GM12873 (cell line): ENCODE data around the gene ZNF415.

Experiments
- TF ChIP-seq, protein P1 (sequence below): IDR thresholded peaks from 2 replicates; pipeline ENCODE4 v1.5.1; 2012; ENCODE audit warnings: low read depth, mild to moderate bottlenecking, moderate library complexity, low read length, control low read depth; ENCODE audit not compliant: insufficient read depth; ENCODE audit errors: missing control alignments

ZNF415 gene

DNA sequence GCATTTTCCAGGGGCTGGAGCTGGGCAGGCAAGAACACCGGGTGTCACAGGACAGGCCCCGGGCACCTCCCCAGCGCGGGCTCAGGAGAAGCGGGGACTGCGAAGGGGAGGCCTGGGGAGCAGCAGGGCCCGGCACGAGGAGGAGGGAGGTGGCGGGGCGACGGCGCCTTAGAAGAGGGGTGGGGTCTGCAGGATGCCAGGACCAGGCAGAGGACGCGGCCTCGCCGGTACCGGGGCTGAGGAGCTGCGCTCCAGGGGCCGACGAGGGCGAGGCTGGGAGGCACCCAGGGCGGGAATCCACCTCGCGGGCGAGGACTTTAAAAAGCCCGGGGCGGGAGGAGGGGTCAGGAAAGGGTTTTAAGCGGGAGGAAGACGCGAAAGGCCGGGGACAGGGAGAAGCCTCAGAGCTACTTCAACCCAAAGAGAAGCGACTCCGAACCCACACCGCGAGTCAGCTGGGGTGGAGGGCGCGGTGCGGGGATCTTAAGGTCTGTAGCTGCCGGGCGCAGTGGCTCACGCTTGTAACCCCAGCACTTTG, 25.5 kb upstream of the ZNF415 start:
- TF ChIP-seq, protein P1, sequence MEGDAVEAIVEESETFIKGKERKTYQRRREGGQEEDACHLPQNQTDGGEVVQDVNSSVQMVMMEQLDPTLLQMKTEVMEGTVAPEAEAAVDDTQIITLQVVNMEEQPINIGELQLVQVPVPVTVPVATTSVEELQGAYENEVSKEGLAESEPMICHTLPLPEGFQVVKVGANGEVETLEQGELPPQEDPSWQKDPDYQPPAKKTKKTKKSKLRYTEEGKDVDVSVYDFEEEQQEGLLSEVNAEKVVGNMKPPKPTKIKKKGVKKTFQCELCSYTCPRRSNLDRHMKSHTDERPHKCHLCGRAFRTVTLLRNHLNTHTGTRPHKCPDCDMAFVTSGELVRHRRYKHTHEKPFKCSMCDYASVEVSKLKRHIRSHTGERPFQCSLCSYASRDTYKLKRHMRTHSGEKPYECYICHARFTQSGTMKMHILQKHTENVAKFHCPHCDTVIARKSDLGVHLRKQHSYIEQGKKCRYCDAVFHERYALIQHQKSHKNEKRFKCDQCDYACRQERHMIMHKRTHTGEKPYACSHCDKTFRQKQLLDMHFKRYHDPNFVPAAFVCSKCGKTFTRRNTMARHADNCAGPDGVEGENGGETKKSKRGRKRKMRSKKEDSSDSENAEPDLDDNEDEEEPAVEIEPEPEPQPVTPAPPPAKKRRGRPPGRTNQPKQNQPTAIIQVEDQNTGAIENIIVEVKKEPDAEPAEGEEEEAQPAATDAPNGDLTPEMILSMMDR: no peak

DNA sequence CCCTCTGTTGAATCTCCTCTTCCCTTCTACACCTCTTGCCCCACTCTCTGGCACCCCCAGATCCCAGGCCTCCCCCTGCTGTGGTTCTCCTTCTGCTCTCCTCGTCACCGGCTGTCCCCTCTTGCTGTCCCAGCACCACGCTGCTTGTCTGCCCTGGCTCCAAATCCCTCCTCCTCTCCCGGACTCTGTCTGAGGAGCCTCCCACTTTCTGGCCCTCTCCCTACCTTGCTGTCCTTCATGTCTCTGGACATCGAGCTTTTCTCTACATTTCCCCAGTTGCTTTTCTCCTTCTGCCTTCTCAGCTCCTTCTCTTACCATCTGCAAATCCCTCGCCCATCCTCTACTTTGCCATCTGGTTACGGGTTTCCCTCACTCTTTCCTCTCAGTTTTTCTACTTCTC, 24.9 kb upstream of the ZNF415 start:
- TF ChIP-seq, protein P1: no peak

GRCh38 chr19:53156850-53157249, 24.1 kb upstream of the ZNF415 start:
- TF ChIP-seq, protein P1: no peak

DNA sequence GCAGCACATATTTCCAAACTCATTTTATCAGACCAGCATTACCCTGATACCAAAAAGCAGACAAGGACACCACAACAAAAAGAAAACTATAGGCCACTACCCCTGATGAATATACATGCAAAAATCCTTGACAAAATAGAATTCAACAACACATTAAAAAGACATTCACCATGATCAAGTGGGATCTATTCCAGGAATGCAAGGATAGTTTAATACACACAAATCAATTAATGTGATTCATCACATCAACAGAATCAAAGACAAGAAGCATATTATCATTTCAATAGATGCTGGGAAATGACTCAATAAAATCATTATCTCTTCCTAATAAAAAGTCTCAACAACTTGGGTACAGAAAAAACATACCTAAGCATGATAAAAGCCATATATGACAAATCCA, 14.9 kb upstream of the ZNF415 start:
- TF ChIP-seq, protein P1: no peak

GRCh38 chr19:53140351-53140750, 7.6 kb upstream of the ZNF415 start:
- TF ChIP-seq, protein P1: no peak

- TF ChIP-seq, protein P1: no peak
Measured at GRCh38 chr19:53136432-53136831, 3.7 kb upstream of the ZNF415 start.

DNA sequence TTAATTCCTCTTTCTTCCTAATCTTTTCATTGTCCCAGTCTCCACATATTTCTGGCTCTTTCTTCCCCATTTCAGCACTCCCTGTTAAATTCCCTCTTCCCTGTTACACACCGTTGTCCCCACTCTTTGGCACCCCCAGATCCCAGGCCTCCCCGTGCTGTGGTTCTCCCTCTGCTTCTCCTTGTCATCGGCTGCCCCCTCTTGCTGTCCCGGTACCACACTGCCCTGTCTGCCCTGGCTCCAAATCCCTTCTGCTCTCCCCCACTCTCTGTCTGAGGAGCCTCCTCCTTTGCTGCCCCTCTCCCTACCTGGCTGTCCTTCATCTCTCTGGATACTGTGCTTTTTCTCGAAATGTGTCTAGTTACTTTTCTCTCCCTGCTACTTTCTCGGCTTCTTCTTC, 983 bp downstream of the ZNF415 start:
- TF ChIP-seq, protein P1: no peak
